GM21390 (cell line): ENCODE data around the gene AUP1.

Experiments used
- ATAC-seq: cut with Tn5 transposase; IDR thresholded peaks from one replicate; pipeline ENCODE4 v1.9.1; 2021; ENCODE audit not compliant: unreplicated experiment

Gene AUP1

GRCh38 chr2:74514368-74515270 lies 14.9 kb downstream of the AUP1 start, which contains the start of gene TLX2:
Gene TLX2, plus strand, starts transcription at chr2:74514450. Its CDS starts 357 bp downstream, at chr2:74514807.
- no peak for ATAC-seq

GRCh38 chr2:74513605-74514367 lies 15.7 kb downstream of the AUP1 start:
- no peak for ATAC-seq

- ATAC-seq: no peak
Measured at GRCh38 chr2:74512744-74513604, 16.5 kb downstream of the AUP1 start.

GRCh38 chr2:74511104-74511989 lies 18.2 kb downstream of the AUP1 start:
- ATAC-seq: no peak

- no peak for ATAC-seq
Measured at GRCh38 chr2:74510272-74510671, 19.2 kb downstream of the AUP1 start.

- no peak for ATAC-seq
Measured at GRCh38 chr2:74507926-74508520, 21.5 kb downstream of the AUP1 start.

- ATAC-seq: peak; percentile 88
Measured at GRCh38 chr2:74507145-74507925, 22.2 kb downstream of the AUP1 start, which contains the start of gene PCGF1. Gene PCGF1, minus strand, starts transcription at chr2:74507695. Its CDS starts 27 bp downstream, at chr2:74507668.

GRCh38 chr2:74505448-74506246 lies 23.9 kb downstream of the AUP1 start:
- ATAC-seq: no peak

- ATAC-seq: no peak
Measured at GRCh38 chr2:74504591-74504990, 24.9 kb downstream of the AUP1 start.

- no peak for ATAC-seq
Measured at GRCh38 chr2:74503506-74504475, 25.7 kb downstream of the AUP1 start.

- ATAC-seq: peak; percentile 35
Measured at GRCh38 chr2:74502720-74503505, 26.6 kb downstream of the AUP1 start.

- ATAC-seq: no peak
Measured at GRCh38 chr2:74502147-74502719, 27.3 kb downstream of the AUP1 start.

- no peak for ATAC-seq
Measured at GRCh38 chr2:74501335-74502071, 28.0 kb downstream of the AUP1 start.

- no peak for ATAC-seq
Measured at GRCh38 chr2:74500578-74500946, 28.9 kb downstream of the AUP1 start.
